HL-60 (cell line): ENCODE results near the gene RNF220.

Experiments used
- DNase-seq, 2 experiments: peaks; one replicate each; pipeline ENCODE4 v3.0.0-alpha.2; 2010 to 2020; ENCODE audit warnings: low read depth in 1 of 2, low spot score in 1 of 2
- H3K27ac ChIP-seq: fragments of 250-450 bp; sonication (Bioruptor Pico); replicated peaks from 2 replicates; pipeline ENCODE4 v1.5.1; 2020; ENCODE audit warnings: mild to moderate bottlenecking, moderate library complexity
- H3K27me3 ChIP-seq: fragments of 250-450 bp; sonication (Bioruptor Pico); 2 replicates; pipeline ENCODE4 v1.5.1; 2021; ENCODE audit warnings: mild to moderate bottlenecking, moderate library complexity; ENCODE audit not compliant: insufficient read depth, poor library complexity, severe bottlenecking
- H3K4me3 ChIP-seq: replicated peaks from 2 replicates; pipeline ENCODE4 v1.5.1; 2011; ENCODE audit warnings: mild to moderate bottlenecking, control low read depth, low read length; ENCODE audit not compliant: insufficient read depth
- GABPA ChIP-seq: IDR thresholded peaks from 2 replicates; pipeline ENCODE4 v1.6.1; 2012; ENCODE audit warnings: low read depth
- POLR2AphosphoS5 ChIP-seq: IDR thresholded peaks from 2 replicates; pipeline ENCODE4 v1.6.1; 2012; ENCODE audit warnings: low read depth
- REST ChIP-seq: IDR thresholded peaks from 2 replicates; pipeline ENCODE4 v1.6.1; 2012; ENCODE audit warnings: low read depth; ENCODE audit not compliant: insufficient replicate concordance
- SPI1 ChIP-seq: IDR thresholded peaks from 2 replicates; pipeline ENCODE4 v1.6.1; 2012; ENCODE audit warnings: low read depth, mild to moderate bottlenecking, borderline replicate concordance
- TF ChIP-seq, protein P1 (sequence below): IDR thresholded peaks from one replicate; pipeline ENCODE4 v1.5.1; 2011; ENCODE audit warnings: low read length, control low read depth, inconsistent platforms; ENCODE audit not compliant: insufficient read depth

The RNF220 gene

GRCh38 chr1:44361478-44361877, 43.6 kb upstream of the RNF220 start:
- DNase-seq: no peak
- no peak overlapping the region for H3K4me3 ChIP-seq
- H3K27me3 ChIP-seq: no peaks in the 10 kb centered on the region
- H3K27ac ChIP-seq: no peak overlapping the region
- TF ChIP-seq REST: no peak
- no peak for TF ChIP-seq POLR2AphosphoS5
- TF ChIP-seq GABPA: no peak
- TF ChIP-seq, protein P1, sequence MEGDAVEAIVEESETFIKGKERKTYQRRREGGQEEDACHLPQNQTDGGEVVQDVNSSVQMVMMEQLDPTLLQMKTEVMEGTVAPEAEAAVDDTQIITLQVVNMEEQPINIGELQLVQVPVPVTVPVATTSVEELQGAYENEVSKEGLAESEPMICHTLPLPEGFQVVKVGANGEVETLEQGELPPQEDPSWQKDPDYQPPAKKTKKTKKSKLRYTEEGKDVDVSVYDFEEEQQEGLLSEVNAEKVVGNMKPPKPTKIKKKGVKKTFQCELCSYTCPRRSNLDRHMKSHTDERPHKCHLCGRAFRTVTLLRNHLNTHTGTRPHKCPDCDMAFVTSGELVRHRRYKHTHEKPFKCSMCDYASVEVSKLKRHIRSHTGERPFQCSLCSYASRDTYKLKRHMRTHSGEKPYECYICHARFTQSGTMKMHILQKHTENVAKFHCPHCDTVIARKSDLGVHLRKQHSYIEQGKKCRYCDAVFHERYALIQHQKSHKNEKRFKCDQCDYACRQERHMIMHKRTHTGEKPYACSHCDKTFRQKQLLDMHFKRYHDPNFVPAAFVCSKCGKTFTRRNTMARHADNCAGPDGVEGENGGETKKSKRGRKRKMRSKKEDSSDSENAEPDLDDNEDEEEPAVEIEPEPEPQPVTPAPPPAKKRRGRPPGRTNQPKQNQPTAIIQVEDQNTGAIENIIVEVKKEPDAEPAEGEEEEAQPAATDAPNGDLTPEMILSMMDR: no peak
- TF ChIP-seq SPI1: no peak

DNA sequence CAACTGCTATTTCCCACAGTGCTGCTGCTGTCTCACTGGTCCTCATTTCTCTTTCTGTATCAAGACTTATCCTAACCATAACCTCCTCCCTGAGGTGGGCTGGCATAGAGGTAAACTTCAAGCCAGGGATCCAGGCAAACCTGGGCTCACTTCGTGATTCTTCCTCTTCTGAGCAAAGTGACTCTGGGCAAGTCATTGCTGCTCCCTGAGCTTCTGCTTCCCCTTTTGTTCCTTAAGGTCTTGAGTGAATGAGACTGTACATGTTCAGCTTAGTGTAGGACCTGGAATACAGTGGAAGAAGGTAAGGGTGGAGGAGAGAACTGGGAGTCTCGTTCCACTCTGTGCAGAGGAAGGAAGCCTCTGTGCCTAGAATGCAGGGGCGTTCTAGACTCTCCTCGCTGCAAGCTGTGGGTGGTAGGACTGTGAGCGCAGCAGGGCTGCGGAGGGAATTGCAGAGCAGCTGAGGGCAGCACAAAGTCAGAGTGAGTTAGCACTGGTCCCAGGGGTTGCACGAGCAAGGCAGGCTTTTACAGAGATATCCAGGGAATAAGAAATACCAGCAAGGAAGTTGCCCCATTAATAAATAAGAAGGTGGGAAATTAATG, 38.6 kb upstream of the RNF220 start:
- H3K27ac ChIP-seq: no peak overlapping the region
- DNase-seq: peak in 1 of 2 experiments; percentile 50
- peak; percentile 43; the same call in 1 of the 2 replicates for TF ChIP-seq SPI1
- TF ChIP-seq, protein P1: no peak
- H3K27me3 ChIP-seq: no peaks in the 10 kb centered on the region
- no peak overlapping the region for H3K4me3 ChIP-seq

GRCh38 chr1:44367944-44368343, 37.1 kb upstream of the RNF220 start:
- H3K27me3 ChIP-seq: no peaks in the 10 kb centered on the region
- DNase-seq: no peak
- H3K27ac ChIP-seq: no peak overlapping the region
- TF ChIP-seq GABPA (no peak), POLR2AphosphoS5 (no peak), REST (no peak), SPI1 (no peak)
- TF ChIP-seq, protein P1: no peak
- H3K4me3 ChIP-seq: no peak overlapping the region

DNA sequence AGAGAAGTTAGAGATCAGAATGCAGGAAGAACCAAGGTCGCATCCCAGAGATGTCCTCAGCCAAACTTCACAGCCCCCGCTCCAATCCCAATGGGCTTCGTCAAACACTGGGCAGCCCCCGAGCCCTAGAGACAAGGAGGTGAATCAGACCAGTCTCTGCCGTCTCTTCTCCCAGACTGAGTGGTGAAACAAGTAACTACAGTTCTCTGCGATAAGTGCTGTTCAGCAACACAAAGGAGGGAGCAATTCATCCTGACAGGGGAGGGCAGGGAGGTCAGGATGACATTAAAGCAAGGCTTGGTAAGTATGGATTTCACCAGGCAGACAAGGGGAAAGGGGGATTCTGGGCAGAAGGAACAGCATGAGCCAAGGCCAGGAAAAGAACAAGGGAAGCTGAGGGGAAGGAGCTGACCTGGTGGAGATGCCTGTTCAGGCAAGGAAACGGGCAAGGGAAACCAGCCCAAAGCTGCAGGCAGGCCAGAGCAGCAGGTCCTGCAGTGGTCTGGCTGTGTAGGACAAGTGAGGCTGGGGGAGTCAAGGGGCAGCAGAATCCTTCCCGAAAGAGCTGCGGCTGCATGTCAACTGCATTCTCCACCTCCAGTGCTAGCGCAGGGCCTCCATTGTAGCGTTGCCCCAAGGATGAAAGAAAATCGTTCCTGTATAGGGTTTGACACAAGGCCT, 36.4 kb upstream of the RNF220 start:
- Histone ChIP-seq H3K4me3 (no peak overlapping the region), H3K27me3 (no peaks in the 10 kb centered on the region), H3K27ac (no peak overlapping the region)
- TF ChIP-seq POLR2AphosphoS5: no peak
- TF ChIP-seq, protein P1: no peak
- TF ChIP-seq SPI1: no peak
- TF ChIP-seq REST: no peak
- no peak for TF ChIP-seq GABPA
- DNase-seq: no peak
